ENCODE results near the gene SLC35F3. TPM values are rescaled to one million over a fixed set of nuclear protein-coding genes. Genes with fewer than 3 reads are reported as not detected.
"Not testable (repeated sequence)": the region's sequence is repeated elsewhere in the genome, so short reads cannot be mapped to it uniquely, and the experiment has no call there.

The SLC35F3 gene
- total RNA-seq, 1 donor from 2014 or later, result not detected

GRCh38 chr1:234340528-234340927 is 436.1 kb downstream of the SLC35F3 start:
- ATAC-seq, result no peak
- no peak for DNase-seq (ENCODE audit: missing footprints)
- intact Hi-C loops (cut with DNase I), result no loop called here

- DNase-seq (ENCODE audit: missing footprints) (no peak), ATAC-seq (no peak)
- intact Hi-C loops (cut with DNase I), result no loop called here
Observed at GRCh38 chr1:234342774-234343173, 438.3 kb downstream of the SLC35F3 start.

- intact Hi-C loops (cut with DNase I), result no loop called here
- ATAC-seq (no peak), DNase-seq (ENCODE audit: missing footprints) (no peak)
Observed at GRCh38 chr1:234345237-234345636, 440.8 kb downstream of the SLC35F3 start.

DNA sequence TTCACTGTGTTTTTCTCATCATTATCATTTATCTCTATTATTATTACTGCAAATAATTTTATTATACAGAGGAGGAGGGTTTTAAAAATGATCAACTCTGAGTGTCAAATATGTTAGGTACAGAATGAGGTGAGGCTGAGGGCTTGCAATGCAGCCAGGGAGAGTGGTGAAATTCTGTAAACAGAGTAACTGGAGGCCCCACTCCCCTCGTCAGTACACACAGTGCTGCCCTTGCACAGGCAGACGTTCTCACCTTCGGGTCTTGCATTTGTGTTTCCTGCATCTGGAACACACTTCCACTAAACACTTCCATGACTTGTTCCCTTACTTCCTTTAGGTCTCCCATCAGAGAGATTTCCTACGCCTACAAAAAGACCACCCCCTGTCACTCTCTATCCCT is 444.5 kb downstream of the SLC35F3 start:
- intact Hi-C loops (cut with DNase I), result no loop called here
- no peak for ATAC-seq
- DNase-seq (ENCODE audit: missing footprints), result no peak

GRCh38 chr1:234355782-234356510 is 451.5 kb downstream of the SLC35F3 start:
- DNase-seq (ENCODE audit: missing footprints) (no peak), ATAC-seq (no peak)
- intact Hi-C loops (cut with DNase I), result no loop called here

DNA sequence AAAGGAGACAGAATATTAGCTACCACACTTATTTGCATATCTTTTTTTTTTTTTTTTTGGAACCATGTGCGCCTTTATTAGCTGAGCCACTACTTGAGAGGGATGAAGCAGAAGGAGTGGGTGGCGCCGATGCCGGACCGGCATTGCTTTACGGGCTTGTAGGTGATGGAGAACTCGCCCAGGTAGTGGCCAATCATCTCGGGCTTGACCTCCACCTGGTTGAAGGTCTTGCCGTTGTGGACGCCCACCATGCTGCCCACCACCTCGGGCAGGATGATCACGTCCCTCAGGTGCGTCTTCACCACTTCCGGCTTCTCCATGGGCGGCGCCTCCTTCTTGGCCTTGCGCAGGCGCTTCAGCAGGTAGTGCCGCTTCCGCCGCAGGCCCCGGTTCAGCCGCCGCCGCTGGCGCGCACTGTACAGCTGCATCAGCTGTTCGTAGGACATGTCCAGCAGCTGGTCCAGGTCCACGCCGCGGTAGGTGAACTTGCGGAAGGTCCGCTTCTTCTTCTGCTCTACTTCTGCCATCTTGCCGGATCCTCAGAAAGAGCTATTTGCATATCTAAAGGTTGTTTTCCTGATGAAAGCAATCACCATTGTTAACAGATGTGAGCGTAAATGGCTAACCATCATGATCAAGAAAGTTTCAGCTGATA is 452.3 kb downstream of the SLC35F3 start:
- peak; percentile 54 for ATAC-seq
- intact Hi-C loops (cut with DNase I); DNase-seq (ENCODE audit: missing footprints): not testable (repeated sequence)

- DNase-seq (ENCODE audit: missing footprints) (no peak), ATAC-seq (no peak)
- intact Hi-C loops (cut with DNase I), result no loop called here
Observed at GRCh38 chr1:234357831-234358230, 453.4 kb downstream of the SLC35F3 start.

- intact Hi-C loops (cut with DNase I), result no loop called here
- DNase-seq (ENCODE audit: missing footprints), result no peak
- no peak for ATAC-seq
Observed at GRCh38 chr1:234361102-234361603, 456.7 kb downstream of the SLC35F3 start.

- no peak for DNase-seq (ENCODE audit: missing footprints)
- no peak for ATAC-seq
- intact Hi-C loops (cut with DNase I), result no loop called here
Observed at GRCh38 chr1:234362558-234362957, 458.1 kb downstream of the SLC35F3 start.

DNA sequence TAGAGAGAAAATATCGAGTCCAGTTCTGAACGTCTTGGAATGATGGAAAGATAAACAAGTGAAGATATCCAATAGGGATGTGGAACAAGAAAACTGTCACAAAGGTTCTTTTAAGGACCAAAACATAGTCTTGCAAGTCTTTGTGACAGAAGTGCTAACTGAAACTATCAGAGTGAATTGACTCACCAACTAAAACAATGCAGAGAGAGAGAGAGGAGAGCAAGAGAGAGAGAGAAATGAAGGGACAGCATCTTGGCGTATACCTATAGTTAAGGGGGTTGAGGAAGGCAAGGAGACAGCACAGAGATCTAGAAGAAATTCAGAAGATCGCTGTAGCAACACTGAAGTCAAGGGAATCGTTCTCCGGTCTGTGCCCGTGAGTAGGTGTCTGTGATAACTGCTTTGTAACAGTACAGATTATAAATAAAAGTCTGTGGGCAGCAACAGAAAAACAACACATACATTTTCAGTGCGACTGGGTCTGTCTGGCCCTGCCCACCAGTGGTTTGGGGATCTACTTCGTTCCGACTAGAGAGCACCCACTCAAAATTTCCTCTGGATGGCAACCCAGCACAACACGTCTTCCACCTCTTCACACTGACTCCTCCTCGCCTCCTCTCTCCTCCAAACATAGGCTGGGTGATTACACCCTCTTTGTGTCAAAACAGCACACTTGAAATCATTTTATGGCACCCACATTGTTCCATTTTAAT is 464.0 kb downstream of the SLC35F3 start:
- intact Hi-C loops (cut with DNase I), result no loop called here
- no peak for ATAC-seq
- DNase-seq (ENCODE audit: missing footprints), result no peak

GRCh38 chr1:234369033-234369430 is 464.6 kb downstream of the SLC35F3 start:
- ATAC-seq, result no peak
- intact Hi-C loops (cut with DNase I), result no loop called here

DNA sequence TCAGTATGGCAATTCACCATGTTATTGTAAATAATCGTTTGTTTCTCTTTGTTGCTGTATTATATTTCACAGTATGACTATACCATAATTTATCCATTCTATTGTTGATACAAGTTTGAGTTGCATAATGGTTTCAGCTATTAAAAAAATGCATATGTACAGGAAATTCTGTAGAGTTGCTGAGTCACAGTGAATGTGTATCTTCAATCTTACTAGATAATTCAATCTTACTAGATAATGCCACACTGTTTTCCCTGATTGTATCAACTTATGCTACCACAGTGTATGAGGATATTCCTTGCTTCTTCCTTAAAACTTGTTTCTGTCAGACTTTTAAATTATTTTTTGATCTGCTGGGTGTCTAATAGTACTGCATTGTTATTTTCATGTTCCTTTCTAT is 465.3 kb downstream of the SLC35F3 start:
- ATAC-seq, result no peak
- no peak for DNase-seq (ENCODE audit: missing footprints)
- intact Hi-C loops (cut with DNase I), result no loop called here

More at GRCh38 chr1:234369033-234369430, 464.6 kb downstream of the SLC35F3 start:
- no peak for DNase-seq (ENCODE audit: missing footprints)

DNA sequence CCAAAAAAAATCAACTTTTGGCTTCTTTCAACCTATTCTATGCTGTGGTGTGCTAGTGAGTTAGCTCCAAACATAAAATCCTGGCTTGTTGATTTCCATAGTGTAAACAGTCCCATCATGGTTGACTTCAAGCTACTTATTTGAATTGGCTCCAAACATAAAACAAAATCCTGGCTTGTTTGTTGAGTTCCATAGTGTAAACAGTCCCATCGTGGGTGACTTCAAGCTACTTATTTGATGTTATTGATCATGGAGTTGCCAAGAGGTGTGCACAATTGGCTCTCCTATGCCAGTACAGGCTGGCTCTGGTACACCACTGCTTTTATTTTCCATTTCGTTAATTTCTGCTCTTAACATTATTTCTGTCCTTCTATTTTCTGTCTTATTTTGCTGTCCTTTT is 466.9 kb downstream of the SLC35F3 start:
- intact Hi-C loops (cut with DNase I), result no loop called here
- DNase-seq (ENCODE audit: missing footprints), result no peak
- no peak for ATAC-seq

DNA sequence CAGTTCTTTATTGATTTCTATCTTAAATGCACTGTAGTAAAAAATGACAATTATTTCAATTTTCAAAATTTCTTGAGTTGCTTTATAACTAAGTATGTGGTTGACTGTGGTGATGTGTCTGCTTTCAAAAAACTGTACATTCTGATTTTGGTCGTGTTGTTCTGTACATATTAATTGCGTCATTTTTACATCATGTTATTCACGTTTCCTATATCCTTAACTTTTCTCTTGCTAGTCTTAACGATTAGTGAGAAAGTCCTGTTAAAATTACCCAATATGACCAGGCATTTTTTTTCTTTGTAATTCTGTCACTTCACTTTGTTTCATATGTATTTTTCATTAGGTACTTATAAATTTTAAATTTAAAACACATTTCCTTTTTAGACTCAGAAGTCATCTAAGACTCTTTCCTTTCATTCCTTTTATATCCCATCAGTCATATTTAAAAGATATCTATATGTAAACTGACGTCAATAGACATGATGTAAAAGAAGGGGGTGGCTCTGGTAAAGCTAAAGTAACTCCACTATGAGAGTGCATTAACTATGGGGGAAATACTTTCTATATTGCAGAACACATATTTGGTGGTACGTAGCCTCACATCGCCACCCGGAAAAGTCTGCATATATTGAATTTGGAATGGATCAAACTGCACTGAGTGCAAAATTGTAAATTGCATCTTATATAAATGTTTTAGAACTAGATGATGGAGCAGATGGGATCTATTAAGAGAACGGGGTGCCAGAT is 467.7 kb downstream of the SLC35F3 start:
- ATAC-seq (no peak), DNase-seq (ENCODE audit: missing footprints) (no peak)
- intact Hi-C loops (cut with DNase I), result no loop called here

- peak; percentile 94 for DNase-seq (ENCODE audit: missing footprints)
- intact Hi-C loops (cut with DNase I), result no loop called here
- peak; percentile 96 for ATAC-seq
Observed at GRCh38 chr1:234373064-234373958, 468.8 kb downstream of the SLC35F3 start, which contains the start of gene COA6. Gene COA6, plus strand, starts transcription at chr1:234373456. Its CDS starts 11 bp downstream, at chr1:234373467.

GRCh38 chr1:234373959-234374254 is 469.4 kb downstream of the SLC35F3 start:
- no peak for DNase-seq (ENCODE audit: missing footprints)
- ATAC-seq, result no peak
- intact Hi-C loops (cut with DNase I), result no loop called here
